OCI-M1 (cell line): Measurements from ENCODE around the gene POM121C.
"Not testable (repeated sequence)": the region's sequence is repeated elsewhere in the genome, so short reads cannot be mapped to it uniquely, and the experiment has no call there.

Experiments
- DNase-seq: peaks from one replicate; lab custom pipeline; 2025; lab: John Stamatoyannopoulos, UW

POM121C gene

GRCh38 chr7:75423481-75423880, 62.6 kb downstream of the POM121C start:
- DNase-seq: not testable (repeated sequence)

- not testable (repeated sequence) for DNase-seq
Observed at GRCh38 chr7:75421798-75422710, 64.0 kb downstream of the POM121C start.

GRCh38 chr7:75420152-75420551, 65.9 kb downstream of the POM121C start:
- not testable (repeated sequence) for DNase-seq

GRCh38 chr7:75419693-75420092, 66.4 kb downstream of the POM121C start:
- DNase-seq: not testable (repeated sequence)

GRCh38 chr7:75419210-75419609, 66.9 kb downstream of the POM121C start:
- DNase-seq: not testable (repeated sequence)

GRCh38 chr7:75418292-75418858, 67.7 kb downstream of the POM121C start:
- DNase-seq: not testable (repeated sequence)

- not testable (repeated sequence) for DNase-seq
Observed at GRCh38 chr7:75416787-75417186, 69.3 kb downstream of the POM121C start.

- DNase-seq: not testable (repeated sequence)
Observed at GRCh38 chr7:75415829-75416373, 70.2 kb downstream of the POM121C start.

GRCh38 chr7:75415428-75415817, 70.7 kb downstream of the POM121C start:
- not testable (repeated sequence) for DNase-seq

GRCh38 chr7:75414708-75415427, 71.2 kb downstream of the POM121C start:
- not testable (repeated sequence) for DNase-seq

- not testable (repeated sequence) for DNase-seq
Observed at GRCh38 chr7:75414204-75414603, 71.9 kb downstream of the POM121C start.

- DNase-seq: not testable (repeated sequence)
Observed at GRCh38 chr7:75410823-75411173, 75.3 kb downstream of the POM121C start.

GRCh38 chr7:75409880-75410822, 75.9 kb downstream of the POM121C start:
- DNase-seq: not testable (repeated sequence)

- DNase-seq: not testable (repeated sequence)
Observed at GRCh38 chr7:75404663-75405062, 81.4 kb downstream of the POM121C start.

GRCh38 chr7:75403455-75404443, 82.3 kb downstream of the POM121C start:
- not testable (repeated sequence) for DNase-seq

- DNase-seq: not testable (repeated sequence)
Observed at GRCh38 chr7:75400575-75400974, 85.5 kb downstream of the POM121C start.

GRCh38 chr7:75398771-75399700, 87.1 kb downstream of the POM121C start:
- DNase-seq: not testable (repeated sequence)

- not testable (repeated sequence) for DNase-seq
Observed at GRCh38 chr7:75397865-75398264, 88.2 kb downstream of the POM121C start.

- DNase-seq: not testable (repeated sequence)
Observed at GRCh38 chr7:75395329-75395728, 90.8 kb downstream of the POM121C start, which contains the start of gene TRIM73. Gene TRIM73, plus strand, starts transcription at chr7:75395629. Its CDS starts 3,305 bp downstream, at chr7:75398934.
